A375 (cell line): Measurements from ENCODE around the gene POTEB3. TPM values are rescaled to one million over a fixed set of nuclear protein-coding genes. Genes with fewer than 3 reads are reported as not detected.

ENCODE experiments used
- small RNA-seq: library from RNA; depleted of rRNA; stranded (forward); fragments of <200 nt; gene quantifications from one replicate; pipeline ENCODE3, GENCODE V24; 2014
- total RNA-seq: library from RNA; depleted of rRNA; stranded (reverse); fragments of >200 nt; shearing (Covaris generic); gene quantifications from 2 replicates; pipeline ENCODE4 v1.2.3, GENCODE V29; 2014; rRNA removed

The POTEB3 gene
- not detected in 2 replicates for total RNA-seq

GRCh38 chr15:21440399-21440798, at the start of gene POTEB3:
TSS of gene POTEB3 (minus strand) at chr15:21440499. CDS start at chr15:21440011, 488 bp downstream.

Small RNA genes within 50 kb of the gene (small RNA-seq; reads per million reads assigned to genes)
- gene GRAMD4P6 (not detected), gene MIR3118-3 (not detected), gene RF00026 (not detected)
